Measurements from ENCODE around the gene TRAPPC2B. TPM values are rescaled to one million over a fixed set of nuclear protein-coding genes. Genes with fewer than 3 reads are reported as not detected.
A peak's percentile ranks its signal among the peaks of the same experiment; 100 is the strongest.

TRAPPC2B gene
- 10 to 100 TPM; 10.5 to 10.9 TPM for total RNA-seq

GRCh38 chr19:57362997-57363687, at the start of gene TRAPPC2B, which contains the start of gene ZNF547:
TRAPPC2B (plus strand) TSS chr19:57363551; CDS start chr19:57364834, 1,283 bp downstream.
ZNF547 (plus strand) TSS chr19:57363551; CDS start chr19:57368556, 5,005 bp downstream.
- peak within 1 kb of the TSS; percentile 82 for H3K4me3 Mint-ChIP-seq
- POLR2A ChIA-PET, result interaction anchor here (0.6 to 1.8 kb wide), 6 partner anchors 12 to 452 kb away, joined by 3 to 9 read pairs (median 3); partner anchors contain the start of genes ZNF304, ZNF416, ZNF548 and ZNF552
- H3K4me1 Mint-ChIP-seq, result peaks cover 17% of the 10 kb centered on the region
- H3K36me3 Mint-ChIP-seq (ENCODE audit: low read depth), result peaks cover 42% of the 10 kb centered on the region
- peak; percentile 99 for DNase-seq
- peak within 1 kb of the TSS; percentile 90 for H3K27ac Mint-ChIP-seq
- CTCF ChIA-PET, result interaction anchor here (1.5 kb wide), 1 partner anchor 12 kb away, joined by 3 read pairs; the partner anchor contains the start of gene ZNF304
- H3K9me3 Mint-ChIP-seq, result peaks cover 39% of the 10 kb centered on the region
- H3K27me3 Mint-ChIP-seq, result no peaks in the 10 kb centered on the region

DNA sequence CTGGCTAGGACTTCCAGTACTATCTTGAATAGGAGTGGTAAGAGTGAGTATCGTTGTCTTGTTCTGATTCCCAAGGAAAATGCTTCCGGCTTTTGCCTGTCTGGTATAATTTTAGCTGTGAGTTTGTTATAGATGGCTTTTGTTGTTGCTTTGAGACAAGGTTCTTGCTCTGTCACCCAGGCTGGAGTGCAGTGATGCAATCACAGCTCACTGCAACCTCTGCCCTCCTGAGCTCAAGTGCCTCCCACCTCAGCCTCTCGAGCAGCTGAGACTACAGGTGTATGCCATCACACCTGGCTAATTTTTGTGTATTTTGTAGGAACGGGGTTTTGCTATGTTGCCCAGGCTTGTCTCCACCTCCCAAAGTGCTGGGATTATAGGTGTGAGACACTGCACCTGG, 49.2 kb upstream of the TRAPPC2B start:
- Mint-ChIP-seq H3K4me1 (peaks cover 2% of the 10 kb centered on the region), H3K36me3 (ENCODE audit: low read depth) (peaks cover 10% of the 10 kb centered on the region), H3K4me3 (no peak overlapping the region), H3K9me3 (peaks cover 34% of the 10 kb centered on the region), H3K27ac (no peak overlapping the region), H3K27me3 (peaks cover 34% of the 10 kb centered on the region)
- ChIA-PET CTCF (no interaction called here), POLR2A (no interaction called here)
- no peak for DNase-seq

- CTCF ChIA-PET, result interaction anchor here (0.7 to 1.2 kb wide), 2 partner anchors 85 to 1007 kb away, joined by 3 read pairs; no protein-coding TSS in a partner anchor
- no peak overlapping the region for H3K4me3 Mint-ChIP-seq
- H3K4me1 Mint-ChIP-seq, result peaks cover 25% of the 10 kb centered on the region
- peaks cover 34% of the 10 kb centered on the region for H3K27me3 Mint-ChIP-seq
- peaks cover 22% of the 10 kb centered on the region for H3K36me3 Mint-ChIP-seq (ENCODE audit: low read depth)
- H3K9me3 Mint-ChIP-seq, result peaks cover 19% of the 10 kb centered on the region
- no peak for DNase-seq
- no peak overlapping the region for H3K27ac Mint-ChIP-seq
- POLR2A ChIA-PET, result no interaction called here
These were observed 45.8 kb upstream of the TRAPPC2B start for GRCh38 chr19:57317503-57317902.

DNA sequence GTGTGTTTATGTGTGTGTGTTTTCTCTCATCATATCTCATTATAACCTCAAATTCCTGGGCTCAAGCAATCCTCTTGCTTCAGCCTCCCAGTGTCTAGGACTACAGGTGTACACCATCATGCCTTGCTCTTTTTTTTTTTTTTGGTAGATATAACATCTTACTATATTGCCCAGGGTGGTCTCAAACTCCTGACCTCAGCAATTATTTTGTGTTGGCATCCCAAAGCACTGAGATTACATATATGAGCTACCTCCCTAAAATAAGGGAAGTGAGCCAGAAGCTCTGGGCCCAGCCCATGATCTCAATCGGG, 43.5 kb upstream of the TRAPPC2B start:
- no peak for DNase-seq
- peak overlapping the region; percentile 81 for H3K4me3 Mint-ChIP-seq
- CTCF ChIA-PET, result interaction anchor here (0.6 kb wide), 1 partner anchor 210 kb away, joined by 3 read pairs; no protein-coding TSS in a partner anchor
- POLR2A ChIA-PET, result interaction anchor here (0.7 to 1.0 kb wide), 3 partner anchors 44 to 80 kb away, joined by 3 to 4 read pairs (median 4); partner anchors contain the start of gene ZNF805
- H3K36me3 Mint-ChIP-seq (ENCODE audit: low read depth), result peaks cover 44% of the 10 kb centered on the region
- peaks cover 26% of the 10 kb centered on the region for H3K27me3 Mint-ChIP-seq
- peaks cover 30% of the 10 kb centered on the region for H3K4me1 Mint-ChIP-seq
- H3K9me3 Mint-ChIP-seq, result peaks cover 25% of the 10 kb centered on the region
- peak overlapping the region; percentile 92 for H3K27ac Mint-ChIP-seq

DNA sequence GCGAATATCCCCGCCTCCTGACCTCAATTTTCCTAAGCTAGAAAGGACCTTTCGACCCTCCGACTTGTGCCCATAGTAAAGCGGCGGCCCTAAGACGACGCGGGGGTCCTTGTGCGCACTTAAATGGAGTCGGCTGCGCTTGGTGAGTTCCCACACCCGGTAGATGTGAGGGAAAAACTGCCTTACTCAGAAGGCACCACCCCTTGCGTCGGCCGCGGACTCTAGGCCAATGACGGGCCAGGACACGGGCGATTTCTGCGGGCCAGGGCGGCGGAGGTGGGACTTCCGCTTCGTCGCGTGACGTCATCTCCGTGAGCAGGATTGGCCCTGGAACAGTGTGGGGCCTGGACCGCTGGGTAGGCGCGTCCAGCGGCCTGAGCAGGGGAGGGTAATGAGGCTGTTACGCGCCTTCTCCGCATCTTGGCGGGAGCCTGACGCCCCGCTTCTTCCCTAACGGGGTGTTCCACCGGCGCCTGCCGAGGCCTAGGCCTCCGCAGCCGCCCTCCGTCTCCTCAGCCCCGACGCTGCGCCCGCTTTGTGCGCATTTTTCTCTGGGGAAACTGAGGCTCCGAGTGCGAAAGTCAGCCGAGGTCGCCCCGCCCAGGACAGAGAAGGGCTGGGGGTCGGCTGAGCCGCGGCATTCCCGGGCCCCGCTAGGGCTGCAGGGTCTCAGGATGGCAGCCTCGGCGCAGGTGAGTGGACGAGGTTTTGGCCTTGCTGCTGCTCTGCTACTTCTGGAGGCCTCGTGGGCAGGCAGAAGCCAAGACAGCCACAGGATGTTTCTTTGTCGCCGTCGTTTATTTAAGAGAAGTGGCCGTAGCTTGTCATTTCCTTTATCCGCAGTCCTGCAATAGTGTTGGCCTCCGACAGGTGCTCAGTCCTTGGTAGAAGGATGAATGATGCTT, 42.9 kb upstream of the TRAPPC2B start, which contains the start of gene ZNF543:
Gene ZNF543, plus strand, starts transcription at position 293 of the 905 bp plus-strand sequence. Its CDS starts 382 bp downstream, at position 675.
- peak within 1 kb of the TSS; percentile 92 for H3K27ac Mint-ChIP-seq
- peaks cover 45% of the 10 kb centered on the region for H3K36me3 Mint-ChIP-seq (ENCODE audit: low read depth)
- peaks cover 23% of the 10 kb centered on the region for H3K9me3 Mint-ChIP-seq
- peak; percentile 94 for DNase-seq
- peaks cover 30% of the 10 kb centered on the region for H3K4me1 Mint-ChIP-seq
- ChIA-PET CTCF (interaction anchor here (0.6 kb wide), 1 partner anchor 210 kb away, joined by 3 read pairs; no protein-coding TSS in a partner anchor), POLR2A (interaction anchor here (0.7 to 1.5 kb wide), 7 partner anchors 43 to 1088 kb away, joined by 3 to 4 read pairs (median 3); partner anchors contain the start of genes TRAPPC2B, ZNF547, ZNF584 and ZNF805)
- H3K27me3 Mint-ChIP-seq, result peaks cover 21% of the 10 kb centered on the region
- peak within 1 kb of the TSS; percentile 81 for H3K4me3 Mint-ChIP-seq

DNA sequence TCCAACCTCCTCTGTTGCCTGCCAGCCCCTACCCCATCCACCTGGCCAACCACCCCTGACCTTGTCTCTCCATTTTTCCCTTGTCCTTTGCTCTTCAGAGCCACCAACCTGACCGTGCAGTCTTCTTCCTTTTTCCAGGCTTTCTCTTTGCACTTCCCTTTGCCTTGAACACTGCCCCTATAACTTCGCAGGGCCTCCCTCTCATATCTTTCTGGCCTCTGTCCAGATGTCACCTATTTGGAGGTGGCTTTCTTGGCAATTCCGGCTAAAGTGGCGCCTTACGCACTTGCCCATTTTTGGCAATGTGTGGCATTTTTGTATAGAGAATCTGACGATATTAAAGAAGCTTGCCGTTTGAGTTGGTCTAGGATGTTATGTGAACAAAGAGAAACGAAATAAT, 42.2 kb upstream of the TRAPPC2B start:
- no peak for DNase-seq
- Mint-ChIP-seq H3K27me3 (peaks cover 14% of the 10 kb centered on the region), H3K4me3 (peak overlapping the region; percentile 81), H3K36me3 (ENCODE audit: low read depth) (peaks cover 48% of the 10 kb centered on the region), H3K27ac (peak overlapping the region; percentile 92), H3K4me1 (peaks cover 30% of the 10 kb centered on the region), H3K9me3 (peaks cover 19% of the 10 kb centered on the region)
- POLR2A ChIA-PET, result interaction anchor here (0.8 to 1.5 kb wide), 4 partner anchors 42 to 1087 kb away, joined by 3 read pairs; partner anchors contain the start of genes TRAPPC2B, ZNF547 and ZNF584
- CTCF ChIA-PET, result no interaction called here

GRCh38 chr19:57321751-57322150, 41.6 kb upstream of the TRAPPC2B start:
- peaks cover 10% of the 10 kb centered on the region for H3K27me3 Mint-ChIP-seq
- CTCF ChIA-PET, result no interaction called here
- POLR2A ChIA-PET, result interaction anchor here (1.0 to 1.5 kb wide), 3 partner anchors 41 to 78 kb away, joined by 3 read pairs; partner anchors contain the start of genes TRAPPC2B and ZNF547
- H3K4me3 Mint-ChIP-seq, result peak overlapping the region; percentile 81
- peaks cover 53% of the 10 kb centered on the region for H3K36me3 Mint-ChIP-seq (ENCODE audit: low read depth)
- DNase-seq, result no peak
- H3K27ac Mint-ChIP-seq, result peak overlapping the region; percentile 14
- H3K4me1 Mint-ChIP-seq, result peaks cover 30% of the 10 kb centered on the region
- H3K9me3 Mint-ChIP-seq, result peaks cover 15% of the 10 kb centered on the region

DNA sequence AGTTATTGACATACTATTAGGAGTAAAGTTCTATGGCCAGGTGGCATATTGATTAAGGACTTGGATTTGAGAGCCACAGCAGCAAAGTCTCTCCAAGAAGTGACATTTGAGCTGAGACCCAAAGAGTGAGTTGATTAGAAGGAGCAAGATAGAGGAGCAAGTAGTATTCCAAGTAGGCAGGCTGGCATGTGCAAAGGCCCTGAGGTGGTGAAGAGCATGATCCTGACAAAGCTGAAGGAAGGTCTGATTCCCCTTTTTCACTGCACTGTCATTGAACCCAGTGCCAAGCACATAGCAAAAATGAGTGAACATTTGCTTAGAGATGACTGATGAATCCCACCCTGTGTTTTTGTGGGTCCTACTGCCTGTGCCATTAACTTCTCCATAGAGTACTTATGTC, 38.4 kb upstream of the TRAPPC2B start:
- H3K4me1 Mint-ChIP-seq, result peaks cover 24% of the 10 kb centered on the region
- H3K27me3 Mint-ChIP-seq, result no peaks in the 10 kb centered on the region
- POLR2A ChIA-PET, result no interaction called here
- CTCF ChIA-PET, result interaction anchor here (0.6 kb wide), 1 partner anchor 822 kb away, joined by 5 read pairs; no protein-coding TSS in a partner anchor
- H3K27ac Mint-ChIP-seq, result no peak overlapping the region
- H3K4me3 Mint-ChIP-seq, result no peak overlapping the region
- peaks cover 35% of the 10 kb centered on the region for H3K9me3 Mint-ChIP-seq
- DNase-seq, result no peak
- H3K36me3 Mint-ChIP-seq (ENCODE audit: low read depth), result peaks cover 84% of the 10 kb centered on the region

DNA sequence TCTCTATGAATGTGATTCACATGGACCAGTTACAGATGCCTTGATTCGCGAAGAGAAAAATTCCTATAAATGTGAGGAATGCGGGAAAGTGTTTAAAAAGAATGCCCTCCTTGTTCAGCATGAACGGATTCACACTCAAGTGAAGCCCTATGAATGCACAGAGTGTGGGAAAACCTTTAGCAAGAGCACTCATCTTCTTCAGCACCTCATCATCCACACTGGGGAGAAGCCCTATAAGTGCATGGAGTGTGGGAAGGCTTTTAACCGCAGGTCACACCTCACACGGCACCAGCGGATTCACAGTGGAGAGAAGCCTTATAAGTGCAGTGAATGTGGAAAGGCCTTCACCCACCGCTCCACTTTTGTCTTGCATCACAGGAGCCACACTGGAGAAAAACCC, 35.4 kb upstream of the TRAPPC2B start:
- H3K4me3 Mint-ChIP-seq, result no peak overlapping the region
- CTCF ChIA-PET, result no interaction called here

GRCh38 chr19:57334191-57334590, 29.2 kb upstream of the TRAPPC2B start:
- no peak overlapping the region for H3K27ac Mint-ChIP-seq
- H3K9me3 Mint-ChIP-seq, result peaks cover 35% of the 10 kb centered on the region
- no peaks in the 10 kb centered on the region for H3K27me3 Mint-ChIP-seq
- DNase-seq, result no peak
- CTCF ChIA-PET, result no interaction called here
- POLR2A ChIA-PET, result no interaction called here
- no peaks in the 10 kb centered on the region for H3K4me1 Mint-ChIP-seq
- H3K4me3 Mint-ChIP-seq, result no peak overlapping the region
- peaks cover 32% of the 10 kb centered on the region for H3K36me3 Mint-ChIP-seq (ENCODE audit: low read depth)

More for the DNA sequence above, 35.4 kb upstream of the TRAPPC2B start:
- Mint-ChIP-seq H3K36me3 (ENCODE audit: low read depth) (peaks cover 80% of the 10 kb centered on the region), H3K9me3 (peaks cover 41% of the 10 kb centered on the region), H3K4me1 (no peaks in the 10 kb centered on the region), H3K27me3 (no peaks in the 10 kb centered on the region), H3K27ac (no peak overlapping the region)
- DNase-seq, result no peak
- POLR2A ChIA-PET, result no interaction called here

GRCh38 chr19:57338877-57339276, 24.5 kb upstream of the TRAPPC2B start:
- no peak overlapping the region for H3K27ac Mint-ChIP-seq
- no peaks in the 10 kb centered on the region for H3K4me1 Mint-ChIP-seq
- ChIA-PET CTCF (no interaction called here), POLR2A (no interaction called here)
- H3K36me3 Mint-ChIP-seq (ENCODE audit: low read depth), result peaks cover 10% of the 10 kb centered on the region
- no peak for DNase-seq
- H3K4me3 Mint-ChIP-seq, result no peak overlapping the region
- peaks cover 28% of the 10 kb centered on the region for H3K9me3 Mint-ChIP-seq
- no peaks in the 10 kb centered on the region for H3K27me3 Mint-ChIP-seq

- ChIA-PET POLR2A (no interaction called here), CTCF (no interaction called here)
- Mint-ChIP-seq H3K27me3 (peaks cover 2% of the 10 kb centered on the region), H3K4me3 (no peak overlapping the region), H3K4me1 (no peaks in the 10 kb centered on the region), H3K9me3 (peaks cover 24% of the 10 kb centered on the region), H3K27ac (no peak overlapping the region), H3K36me3 (ENCODE audit: low read depth) (peaks cover 3% of the 10 kb centered on the region)
- DNase-seq, result no peak
These were observed 20.8 kb upstream of the TRAPPC2B start for GRCh38 chr19:57342582-57342981.
